H1 (cell line): ENCODE results near the gene MEGF11. TPM values are rescaled to one million over a fixed set of nuclear protein-coding genes. Genes with fewer than 3 reads are reported as not detected.

ENCODE experiments used
- CTCF ChIA-PET: fragments of 300-600 bp; sonication (Branson Sonifier 250); formaldehyde crosslinking; loops from one replicate; lab custom pipeline; 2021; ENCODE audit not compliant: partially characterized antibody; lab: Charles Lee
- POLR2A ChIA-PET: fragments of 300-600 bp; sonication (Branson Sonifier 250); formaldehyde crosslinking; loops from one replicate; lab custom pipeline; 2021; ENCODE audit warnings: inconsistent platforms; ENCODE audit not compliant: partially characterized antibody; lab: Charles Lee
- DNase-seq, 2 experiments: peaks; one replicate each; pipeline versions ENCODE4 v3.0.0 to v3.0.0-alpha.2; 2010 to 2022; ENCODE audit warnings: low spot score in 2 of 2, low read depth in 1 of 2, mixed read lengths in 1 of 2
- FAIRE-seq: peaks from 2 replicates; lab custom pipeline; 2011; peaks lifted over from hg19 to GRCh38; lab: Jason Lieb, UNC
- H2AFZ ChIP-seq: 2 replicates; pipeline ENCODE4 v1.8.1; 2012; ENCODE audit warnings: low read length, inconsistent platforms
- H2AK5ac ChIP-seq: 2 replicates; pipeline ENCODE4 v1.6.1; 2013; ENCODE audit warnings: low read depth, low read length
- H2BK120ac ChIP-seq: replicated peaks from 2 replicates; pipeline ENCODE3; 2013; ENCODE audit warnings: low read depth, low read length, inconsistent platforms
- H2BK12ac ChIP-seq: 2 replicates; pipeline ENCODE4 v1.6.1; 2013; ENCODE audit warnings: low read depth, low read length
- H2BK15ac ChIP-seq: 2 replicates; pipeline ENCODE4 v1.6.1; 2013; ENCODE audit warnings: low read length
- H2BK20ac ChIP-seq: 2 replicates; pipeline ENCODE4 v1.6.1; 2013; ENCODE audit warnings: low read length
- H2BK5ac ChIP-seq: 2 replicates; pipeline ENCODE4 v1.6.1; 2013; ENCODE audit warnings: low read depth, low read length
- H3K14ac ChIP-seq: 2 replicates; pipeline ENCODE4 v1.6.1; 2013; ENCODE audit warnings: inconsistent platforms; ENCODE audit not compliant: insufficient read length
- H3K18ac ChIP-seq: 2 replicates; pipeline ENCODE4 v1.6.1; 2013; ENCODE audit warnings: low read length; ENCODE audit errors: extremely low read depth
- H3K23ac ChIP-seq: 2 replicates; pipeline ENCODE4 v1.6.1; 2013; ENCODE audit warnings: inconsistent platforms; ENCODE audit not compliant: insufficient read length
- H3K23me2 ChIP-seq: 2 replicates; pipeline ENCODE4 v1.6.1; 2013; ENCODE audit warnings: low read depth, low read length
- H3K27ac ChIP-seq: 2 replicates; pipeline ENCODE4 v1.6.1; 2011; ENCODE audit warnings: low read depth, low read length, inconsistent platforms
- H3K27me3 ChIP-seq, 4 experiments: replicated peaks in 1 of 4; 1 replicate in 1 of 4; 2 replicates in 3 of 4; pipeline versions ENCODE4 v1.6.1 to v1.8.1; 2011 to 2013; ENCODE audit warnings: low read length in 3 of 4, mild to moderate bottlenecking in 3 of 4, inconsistent platforms in 2 of 4, mixed read lengths in 2 of 4, moderate library complexity in 1 of 4; ENCODE audit not compliant: control insufficient read depth in 3 of 4, insufficient read depth in 3 of 4; ENCODE audit errors: extremely low read depth in 1 of 4
- H3K36me3 ChIP-seq, 4 experiments: 2 replicates each; pipeline versions ENCODE4 v1.6.1 to v1.8.1; 2011 to 2013; ENCODE audit warnings: mild to moderate bottlenecking in 4 of 4, low read length in 3 of 4, moderate library complexity in 2 of 4, control low read depth in 1 of 4, inconsistent platforms in 1 of 4; ENCODE audit not compliant: insufficient read depth in 4 of 4, control insufficient read depth in 2 of 4
- H3K4ac ChIP-seq: replicated peaks from 2 replicates; pipeline ENCODE3; 2013; ENCODE audit warnings: low read length, low read depth, mixed read lengths, inconsistent platforms; ENCODE audit not compliant: insufficient read length
- H3K4me1 ChIP-seq, 4 experiments: replicated peaks in 1 of 4; 1 replicate in 1 of 4; 2 replicates in 3 of 4; pipeline versions ENCODE4 v1.6.1 to v1.8.1; 2011 to 2013; ENCODE audit warnings: low read length in 3 of 4, inconsistent platforms in 2 of 4, mixed read lengths in 1 of 4; ENCODE audit not compliant: insufficient read depth in 4 of 4, control insufficient read depth in 3 of 4
- H3K4me2 ChIP-seq, 2 experiments: 2 replicates each; pipeline versions ENCODE4 v1.6.1 to v1.8.1; 2011 to 2013; ENCODE audit warnings: low read depth in 2 of 2, low read length in 2 of 2, control low read depth in 1 of 2, inconsistent platforms in 1 of 2, mild to moderate bottlenecking in 1 of 2; ENCODE audit not compliant: insufficient read depth in 1 of 2
- H3K4me3 ChIP-seq, 4 experiments: fragments of 200-600, 300-600 bp in 1 of 4; sonication (generic), shearing (Covaris generic), sonication (Bioruptor Twin) in 1 of 4; 2 replicates each; pipeline versions ENCODE4 v1.5.1 to v1.8.1; 2011 to 2016; ENCODE audit warnings: low read length in 4 of 4, low read depth in 3 of 4, control low read depth in 2 of 4, inconsistent platforms in 2 of 4, mild to moderate bottlenecking in 2 of 4, mixed read lengths in 1 of 4, moderate library complexity in 1 of 4; ENCODE audit not compliant: insufficient read depth in 2 of 4; ENCODE audit errors: extremely low read depth in 1 of 4
- H3K56ac ChIP-seq: replicated peaks from 2 replicates; pipeline ENCODE3; 2013; ENCODE audit warnings: low read depth, mild to moderate bottlenecking, mixed read lengths, low read length, inconsistent platforms; ENCODE audit not compliant: insufficient read length
- H3K79me1 ChIP-seq: 2 replicates; pipeline ENCODE4 v1.6.1; 2013; ENCODE audit warnings: low read depth, low read length, control low read depth
- H3K79me2 ChIP-seq, 2 experiments: 2 replicates each; pipeline versions ENCODE4 v1.6.1 to v1.8.1; 2012 to 2013; ENCODE audit warnings: low read length in 2 of 2, mild to moderate bottlenecking in 2 of 2, inconsistent platforms in 1 of 2; ENCODE audit not compliant: insufficient read depth in 2 of 2, control insufficient read depth in 1 of 2
- H3K9ac ChIP-seq, 4 experiments: replicated peaks in 1 of 4; 1 replicate in 1 of 4; 2 replicates in 3 of 4; pipeline versions ENCODE4 v1.6.1 to v1.8.1; 2011 to 2013; ENCODE audit warnings: low read depth in 3 of 4, low read length in 3 of 4, control low read depth in 2 of 4, mild to moderate bottlenecking in 2 of 4, moderate library complexity in 2 of 4, inconsistent platforms in 1 of 4; ENCODE audit errors: extremely low read depth in 1 of 4
- H3K9me3 ChIP-seq, 2 experiments: 2 replicates each; pipeline versions ENCODE4 v1.6.1 to v1.8.1; 2012 to 2013; ENCODE audit warnings: mild to moderate bottlenecking in 2 of 2, moderate library complexity in 2 of 2, control low read depth in 1 of 2, inconsistent platforms in 1 of 2, low read depth in 1 of 2, low read length in 1 of 2, mixed read lengths in 1 of 2; ENCODE audit not compliant: insufficient read depth in 2 of 2
- H4K20me1 ChIP-seq, 2 experiments: replicated peaks in 1 of 2; 2 replicates each; pipeline versions ENCODE3 to v1.8.1; 2011 to 2013; ENCODE audit warnings: inconsistent platforms in 2 of 2, low read length in 2 of 2, mild to moderate bottlenecking in 1 of 2; ENCODE audit not compliant: insufficient read depth in 2 of 2, control insufficient read depth in 1 of 2
- H4K5ac ChIP-seq: 2 replicates; pipeline ENCODE4 v1.6.1; 2013; ENCODE audit warnings: low read length, low read depth, mixed read lengths, inconsistent platforms; ENCODE audit not compliant: insufficient read length
- H4K8ac ChIP-seq: 2 replicates; pipeline ENCODE4 v1.8.0; 2013; ENCODE audit warnings: mild to moderate bottlenecking, moderate library complexity, low read length, inconsistent platforms; ENCODE audit not compliant: insufficient read depth; ENCODE audit errors: extremely low read depth
- H4K91ac ChIP-seq: replicated peaks from 2 replicates; pipeline ENCODE3; 2013; ENCODE audit warnings: low read length, mixed read lengths, inconsistent platforms; ENCODE audit not compliant: insufficient read length
- BCL11A ChIP-seq, 2 experiments: IDR thresholded peaks; one replicate each; pipeline ENCODE4 v1.6.1; 2011; ENCODE audit warnings: low read depth in 2 of 2, low read length in 2 of 2, mild to moderate bottlenecking in 2 of 2
- CEBPB ChIP-seq: IDR thresholded peaks from 2 replicates; pipeline ENCODE4 v1.6.1; 2012; ENCODE audit warnings: low read depth, low read length
- KDM1A ChIP-seq: fragments of 200-600, 300-600 bp; sonication (generic); IDR thresholded peaks from 2 replicates; pipeline ENCODE4 v1.7.1; 2016; ENCODE audit warnings: mild to moderate bottlenecking, low read length, borderline replicate concordance
- RAD21 ChIP-seq, 2 experiments: IDR thresholded peaks in 1 of 2; conservative IDR thresholded peaks in 1 of 2; 2 replicates each; pipeline ENCODE4 v1.6.1; 2011; ENCODE audit warnings: low read depth in 2 of 2, low read length in 2 of 2, improper control_type of control experiment in 1 of 2, inconsistent platforms in 1 of 2, mild to moderate bottlenecking in 1 of 2, moderate library complexity in 1 of 2
- RNF2 ChIP-seq: fragments of 200-900, 300-1000 bp; sonication (generic); IDR thresholded peaks from 2 replicates; pipeline ENCODE4 v1.7.1; 2016; ENCODE audit warnings: borderline replicate concordance, low read depth, mild to moderate bottlenecking, antibody characterized with exemption, low read length; ENCODE audit not compliant: poor library complexity, severe bottlenecking; ENCODE audit errors: missing control alignments
- WGBS, 2 experiments: shearing (Covaris generic) in 1 of 2; methylation state at CpG; one replicate each; pipeline versions ENCODE4 v1.1.6 to v1.1.7; 2013 to 2015; ENCODE audit warnings: low lambda C conversion rate in 2 of 2, mixed read lengths in 2 of 2, inconsistent platforms in 1 of 2, low coverage in 1 of 2, missing lambda C conversion rate in 1 of 2; ENCODE audit not compliant: insufficient replicate concordance in 2 of 2, insufficient coverage in 1 of 2, insufficient read length in 1 of 2; ENCODE audit errors: extremely low coverage in 1 of 2, missing lambda C conversion rate in 1 of 2; 5-methylcytosine and 5-hydroxymethylcytosine counted together
- polyA plus RNA-seq, 7 experiments: library from polyadenylated mRNA; depleted of rRNA in 3 of 7; stranded (reverse) in 5 of 7; unstranded in 2 of 7; fragments of >200 nt in 5 of 7; fragments of 200-250 nt in 2 of 7; gene quantifications; 1 replicate in 5 of 7; 2 replicates in 1 of 7; 4 replicates in 1 of 7; pipeline versions ENCODE4 v1.2.1 to v1.2.3, GENCODE V29; 2011 to 2013; ENCODE audit warnings: missing spikeins in 2 of 7, mixed read lengths in 2 of 7
- total RNA-seq: library from RNA; stranded (reverse); fragmentation: NEBNext Ultra II Directional; extraction: Animal tissue kit (Norgen Biotek cat#: 25700); gene quantifications from 2 replicates; pipeline ENCODE4 v1.2.1, GENCODE V29; 2021

MEGF11 gene
- total and polyA plus RNA-seq, 2 of the 8 experiments (the other 6 are each of a cell fraction or from before 2014, with no cell fraction given), result 4.4 to 4.8 TPM

GRCh38 chr15:65993236-65993635 is 260.3 kb downstream of the MEGF11 start:
- H3K23me2 ChIP-seq, result no peaks in the 10 kb centered on the region
- ChIA-PET POLR2A (no interaction called here), CTCF (interaction anchor here (0.6 to 9.7 kb wide), 6 partner anchors 13 to 656 kb away, joined by 3 to 70 read pairs (median 4); no protein-coding TSS in a partner anchor)
- H3K56ac ChIP-seq, result no peak overlapping the region
- no peak overlapping the region for H4K8ac ChIP-seq
- H2BK20ac ChIP-seq, result no peak overlapping the region
- H3K79me1 ChIP-seq, result no peaks in the 10 kb centered on the region; the same call in 1 of the 2 replicates
- H4K91ac ChIP-seq, result no peak overlapping the region
- no peak overlapping the region for H2BK12ac ChIP-seq
- H2BK120ac ChIP-seq, result no peak overlapping the region
- H3K27ac ChIP-seq, result no peak overlapping the region
- no peaks in the 10 kb centered on the region for H3K9me3 ChIP-seq
- H3K27me3 ChIP-seq, result no peaks in the 10 kb centered on the region
- H4K5ac ChIP-seq, result no peak overlapping the region
- no peak overlapping the region for H2AFZ ChIP-seq
- H3K14ac ChIP-seq, result no peak overlapping the region
- 90% methylated on average over 5 of the region's 5 CpGs; no CpG with 5 or more reads in 1 of the 2 experiments for WGBS, 2 experiments
- no peak overlapping the region for H2BK15ac ChIP-seq
- H3K4me2 ChIP-seq, result no peak overlapping the region
- peaks cover 0 to 17% (median 5%) of the 10 kb centered on the region in 4 experiments; a peak in 5 of 7 replicates for H3K4me1 ChIP-seq
- no peaks in the 10 kb centered on the region for H3K36me3 ChIP-seq
- H2BK5ac ChIP-seq, result peak overlapping the region; percentile 24; the same call in 1 of the 2 replicates
- DNase-seq (no peak), FAIRE-seq (no peak)
- TF ChIP-seq RAD21 (IDR thresholded peaks at IDR 0.05 in 1 of 2, conservative IDR thresholded peaks at IDR 0.05 in 1 of 2; ENCODE audit: low read depth in 2 of 2, low read length in 2 of 2) (no peak), CEBPB (no peak), KDM1A (no peak), BCL11A (IDR thresholded peaks at IDR 0.05; ENCODE audit: low read depth in 2 of 2, low read length in 2 of 2) (no peak), RNF2 (no peak)
- H3K18ac ChIP-seq, result no peak overlapping the region
- H3K4ac ChIP-seq, result no peak overlapping the region
- H3K79me2 ChIP-seq, result no peaks in the 10 kb centered on the region
- H3K23ac ChIP-seq, result no peak overlapping the region
- H4K20me1 ChIP-seq, result no peaks in the 10 kb centered on the region
- H3K4me3 ChIP-seq, result no peak overlapping the region
- no peak overlapping the region for H3K9ac ChIP-seq
- no peak overlapping the region; the same call in 1 of the 2 replicates for H2AK5ac ChIP-seq
